HUDEP-2 (cell line): ENCODE measurements around the gene ARID4B.
A peak's percentile ranks its signal among the peaks of the same experiment; 100 is the strongest.

Experiments
- DNase-seq, 76 experiments: peaks; one replicate each; lab custom pipeline; 2025; ENCODE audit not compliant: unreplicated experiment in 76 of 76; lab: John Stamatoyannopoulos, UW

The ARID4B gene

DNA sequence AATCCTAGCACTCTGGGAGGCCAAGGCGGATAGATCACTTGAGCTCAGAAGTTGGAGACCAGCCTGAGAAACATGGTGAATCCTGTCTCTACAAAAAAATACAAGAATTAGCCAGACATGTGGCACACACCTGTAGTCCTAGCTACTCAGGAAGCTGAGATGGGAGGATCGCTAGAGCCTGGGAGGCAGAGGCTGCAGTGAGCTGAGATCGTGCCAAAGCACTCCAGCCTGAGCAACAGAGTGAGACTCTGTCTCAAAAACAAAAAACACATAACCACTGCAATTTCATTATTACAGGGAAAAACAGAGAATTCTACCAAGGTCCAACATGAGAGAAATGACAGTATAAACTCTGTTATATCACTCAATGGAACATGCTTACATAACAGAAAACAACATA is 194.9 kb downstream of the ARID4B start:
- no peak for DNase-seq

GRCh38 chr1:235131961-235132360 is 196.0 kb downstream of the ARID4B start:
- no peak for DNase-seq

- no peak for DNase-seq
Measured at GRCh38 chr1:235130766-235131270, 197.2 kb downstream of the ARID4B start.

- DNase-seq = no peak
Measured at GRCh38 chr1:235129774-235130570, 198.0 kb downstream of the ARID4B start.

DNA sequence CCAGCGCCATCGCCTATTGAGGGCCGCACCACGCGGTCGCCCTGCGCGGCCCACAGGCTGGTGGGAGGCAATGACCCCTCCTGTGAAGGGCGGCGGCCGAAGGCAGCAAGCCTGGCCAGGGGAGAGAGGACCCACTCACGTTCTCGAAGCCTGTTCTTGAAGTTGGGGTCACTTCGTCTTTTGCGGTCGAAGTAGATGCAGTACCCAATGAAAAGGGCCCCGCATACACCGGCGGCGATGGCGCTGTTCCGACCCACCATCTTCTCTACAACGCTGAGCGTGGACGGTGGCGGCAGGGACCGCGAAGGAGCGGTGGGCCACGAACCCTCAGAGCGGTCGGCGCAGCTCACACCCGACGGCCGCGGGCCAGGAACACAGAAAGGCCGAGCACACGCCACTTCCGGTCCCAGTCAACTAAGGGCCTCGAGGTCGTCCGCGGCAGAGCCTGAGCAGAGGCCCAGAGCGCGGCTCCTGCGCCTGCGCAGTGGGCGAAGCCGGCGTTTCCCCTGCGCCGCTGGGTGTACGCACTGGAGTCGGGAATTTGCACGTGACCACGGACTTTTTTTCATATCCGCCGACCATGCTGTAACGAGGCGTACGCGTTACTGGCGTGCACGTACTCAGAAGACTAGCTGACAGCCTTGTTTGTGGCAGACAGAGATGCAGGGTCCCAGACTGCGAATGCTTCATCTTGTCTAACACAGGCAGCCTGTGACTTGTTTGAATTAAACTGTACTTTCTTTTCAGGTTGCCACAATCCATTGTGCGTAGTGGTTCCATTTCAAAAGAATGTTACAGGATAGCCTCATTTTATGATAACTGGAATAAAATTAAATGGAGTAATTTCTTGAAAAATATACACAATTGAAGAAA is 199.3 kb downstream of the ARID4B start, which contains the start of gene TOMM20:
TSS of gene TOMM20 (minus strand) at position 382 of the 873 bp plus-strand sequence. CDS start at position 260, 122 bp downstream.
- peak in 75 of 76 experiments; percentile 53 to 98 (median 93) for DNase-seq

DNA sequence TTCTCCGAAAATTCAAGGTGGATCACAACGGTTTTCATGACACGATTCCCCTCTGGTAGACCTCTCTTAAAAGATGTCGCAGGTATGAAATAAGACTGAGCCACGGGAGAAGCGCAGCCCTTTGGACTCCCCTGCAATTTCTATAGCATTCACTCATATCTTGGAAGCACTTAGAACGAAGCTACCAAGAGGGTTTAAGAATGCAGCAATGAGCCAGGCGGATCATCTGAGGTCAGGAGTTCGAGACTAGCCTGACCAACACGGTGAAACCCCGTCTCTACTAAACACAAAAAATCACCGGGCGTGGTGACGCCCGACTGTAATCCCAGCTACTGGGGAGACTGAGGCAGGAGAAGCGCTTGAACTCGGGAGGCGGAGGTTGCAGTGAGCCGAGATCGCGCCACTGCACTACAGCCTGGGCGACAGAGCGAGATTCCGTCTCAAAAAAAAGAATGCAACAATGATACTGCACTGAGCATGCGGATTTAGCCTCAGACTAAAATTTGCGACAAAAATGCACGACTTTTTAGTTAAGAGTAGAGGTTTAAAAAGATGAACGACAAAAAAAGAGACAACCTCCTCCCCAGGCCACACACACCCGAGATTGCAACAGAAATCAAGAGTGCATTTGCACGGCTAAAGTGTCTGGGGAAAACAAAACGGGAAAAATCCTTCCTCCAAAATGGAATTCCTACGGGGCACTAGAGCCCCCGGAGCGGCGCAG is 200.1 kb downstream of the ARID4B start:
- peak in 3 of 76 experiments; percentile 6 to 41 (median 14) for DNase-seq

- no peak for DNase-seq
Measured at GRCh38 chr1:235127203-235127602, 200.8 kb downstream of the ARID4B start.

DNA sequence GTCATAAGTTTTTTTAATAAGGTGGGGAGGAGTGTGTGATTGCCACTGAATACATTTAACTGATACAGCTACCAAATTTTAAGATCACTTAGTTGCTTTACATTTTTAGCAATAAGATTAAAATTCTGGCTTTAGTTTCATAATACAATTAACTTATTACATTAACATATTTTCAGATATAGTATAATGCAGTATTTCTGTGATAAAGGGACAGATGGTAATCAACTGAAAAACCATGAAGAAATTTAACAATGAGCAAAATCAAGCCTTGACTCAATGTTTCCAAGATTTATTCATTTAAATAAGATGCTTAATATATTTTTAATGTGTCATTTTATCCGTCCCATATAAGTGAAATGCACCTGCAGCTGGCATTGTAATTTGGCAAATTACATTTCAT is 203.3 kb downstream of the ARID4B start:
- no peak for DNase-seq

- DNase-seq = no peak
Measured at GRCh38 chr1:235124111-235124510, 203.9 kb downstream of the ARID4B start.

- no peak for DNase-seq
Measured at GRCh38 chr1:235122348-235122747, 205.6 kb downstream of the ARID4B start.
